HepG2 (cell line): ENCODE results near the gene ALDH3B2.

Experiments used
- BRCA1 ChIP-seq: sonication (generic); formaldehyde crosslinking; IDR thresholded peaks from 2 replicates; pipeline ENCODE4 v1.4.0; 2020; ENCODE audit warnings: missing genetic modification reagents
- ESRRA ChIP-seq: sonication (generic); formaldehyde crosslinking; IDR thresholded peaks from 2 replicates; pipeline ENCODE4 v1.5.1; 2020; ENCODE audit warnings: mild to moderate bottlenecking, low read depth, missing genetic modification reagents
- POLR2AphosphoS5 ChIP-seq: IDR thresholded peaks from 2 replicates; pipeline ENCODE4 v1.6.1; 2012; ENCODE audit warnings: low read depth, low read length
- ZNF768 ChIP-seq: sonication (generic); formaldehyde crosslinking; IDR thresholded peaks from 2 replicates; pipeline ENCODE4 v1.4.0; 2020; ENCODE audit warnings: missing genetic modification reagents

GRCh38 chr11:67674442-67674871 is at the start of gene ALDH3B2:
- TF ChIP-seq POLR2AphosphoS5 (no peak), BRCA1 (CRISPR knock-in tag) (no peak), ZNF768 (CRISPR knock-in tag) (no peak), ESRRA (CRISPR knock-in tag) (no peak)
